K562 (cell line): Measurements from ENCODE around the gene HRC. TPM values are rescaled to one million over a fixed set of nuclear protein-coding genes. Genes with fewer than 3 reads are reported as not detected.

ENCODE experiments used
- CBFA2T2 ChIP-seq: fragments of 450-650 bp; conservative IDR thresholded peaks from 2 replicates; pipeline ENCODE4 v1.6.1; 2017; ENCODE audit warnings: mild to moderate bottlenecking
- CBX2 ChIP-seq: fragments of 200-600 bp; sonication (generic); IDR thresholded peaks from one replicate; pipeline ENCODE4 v1.6.1; 2012; ENCODE audit warnings: mild to moderate bottlenecking, low read length, inconsistent platforms; ENCODE audit not compliant: insufficient read depth, poor library complexity, severe bottlenecking
- CBX3 ChIP-seq, 2 experiments: IDR thresholded peaks; 1 replicate in 1 of 2; 2 replicates in 1 of 2; pipeline ENCODE4 v1.6.1; 2012; ENCODE audit warnings: inconsistent platforms in 2 of 2, low read length in 2 of 2, borderline replicate concordance in 1 of 2, control low read depth in 1 of 2
- CEBPZ ChIP-seq: fragments of 150-350 bp; IDR thresholded peaks from 2 replicates; pipeline ENCODE4 v1.6.1; 2014; ENCODE audit warnings: low read depth, mild to moderate bottlenecking, low read length, borderline replicate concordance
- CHD1 ChIP-seq: fragments of 200-600 bp; sonication (generic); IDR thresholded peaks from one replicate; pipeline ENCODE4 v1.6.1; 2012; ENCODE audit warnings: mild to moderate bottlenecking, moderate library complexity, low read length, inconsistent platforms
- CXXC5 ChIP-seq: fragments of 250-450 bp; sonication (Bioruptor Pico); IDR thresholded peaks from 2 replicates; pipeline ENCODE4 v1.8.0; 2022; ENCODE audit warnings: inconsistent platforms, mild to moderate bottlenecking, moderate library complexity
- HDAC2 ChIP-seq: fragments of 450-650 bp; IDR thresholded peaks from 2 replicates; pipeline ENCODE4 v1.6.1; 2016; ENCODE audit warnings: mild to moderate bottlenecking
- HMBOX1 ChIP-seq: sonication (generic); IDR thresholded peaks from 2 replicates; pipeline ENCODE4 v1.6.1; 2016
- MECOM ChIP-seq: fragments of 250-450 bp; sonication (Bioruptor Pico); IDR thresholded peaks from 2 replicates; pipeline ENCODE4 v1.8.0; 2022; ENCODE audit warnings: inconsistent platforms
- NR1H2 ChIP-seq: sonication (generic); formaldehyde crosslinking; IDR thresholded peaks from 2 replicates; pipeline ENCODE4 v1.4.0; 2020; ENCODE audit warnings: mild to moderate bottlenecking, missing genetic modification reagents
- PHF20 ChIP-seq: fragments of 450-650 bp; IDR thresholded peaks from 2 replicates; pipeline ENCODE4 v1.6.1; 2018; ENCODE audit not compliant: partially characterized antibody
- SAFB ChIP-seq: fragments of 200-400 bp; formaldehyde crosslinking; IDR thresholded peaks from 2 replicates; pipeline ENCODE4 v1.6.1; 2017; ENCODE audit warnings: low read depth, low read length, borderline replicate concordance
- SIN3A ChIP-seq, 2 experiments: fragments of 150-350 bp in 1 of 2; IDR thresholded peaks; 2 replicates each; pipeline ENCODE4 v1.6.1; 2011 to 2016; ENCODE audit warnings: borderline replicate concordance in 2 of 2, low read depth in 2 of 2, low read length in 2 of 2, mild to moderate bottlenecking in 2 of 2, moderate library complexity in 2 of 2; ENCODE audit not compliant: control insufficient read depth in 1 of 2
- SMARCC2 ChIP-seq: fragments of 450-650 bp; IDR thresholded peaks from 2 replicates; pipeline ENCODE4 v1.6.1; 2017; ENCODE audit warnings: antibody characterized with exemption, moderate library complexity, mild to moderate bottlenecking, low read depth
- TCFL5 ChIP-seq: fragments of 250-450 bp; sonication (Bioruptor Pico); conservative IDR thresholded peaks from 2 replicates; pipeline ENCODE4 v1.6.1; 2021; ENCODE audit warnings: mild to moderate bottlenecking, moderate library complexity, matching md5 sums
- ZNF583 ChIP-seq: fragments of 250-450 bp; sonication (Bioruptor Pico); IDR thresholded peaks from 2 replicates; pipeline ENCODE4 v1.4.0; 2020
- polyA plus RNA-seq, 8 experiments: library from polyadenylated mRNA; depleted of rRNA in 4 of 8; stranded (reverse) in 5 of 8; unstranded in 3 of 8; fragments of >200 nt; fragmentation: Nextera tagmentation in 2 of 8; fragmentation: Illumina TruSeq in 1 of 8; extraction: Ambion mirVana in 2 of 8; extraction: Trizol in 1 of 8; gene quantifications; 2 replicates each; pipeline versions ENCODE4 v1.2.1 to v1.2.3, GENCODE V29; 2011 to 2014; ENCODE audit warnings: inconsistent platforms in 1 of 8, missing spikeins in 1 of 8
- total RNA-seq, 7 experiments: library from RNA; depleted of rRNA in 6 of 7; stranded (reverse); fragments of >200 nt in 6 of 7; fragmentation: Illumina TruSeq in 2 of 7; extraction: Trizol in 2 of 7; gene quantifications; 2 replicates each; pipeline versions ENCODE4 v1.2.1 to v1.2.3, GENCODE V29; 2011 to 2021; ENCODE audit warnings: low replicate concordance in 1 of 7
- TF ChIP-seq, protein P1 (sequence below): fragments of 250-450 bp; sonication (Bioruptor Pico); IDR thresholded peaks from 2 replicates; pipeline ENCODE4 v1.8.0; 2022; ENCODE audit warnings: inconsistent platforms
- TF ChIP-seq, protein P2 (sequence below): IDR thresholded peaks from 2 replicates; pipeline ENCODE4 v1.6.1; 2012; ENCODE audit warnings: low read depth, low read length, improper control_type of control experiment, borderline replicate concordance

HRC gene
- total and polyA plus RNA-seq, 9 of the 15 experiments (the other 6 are each of a cell fraction or from before 2014, with no cell fraction given), result 0.66 to 18.7 (median 13.1) TPM

DNA sequence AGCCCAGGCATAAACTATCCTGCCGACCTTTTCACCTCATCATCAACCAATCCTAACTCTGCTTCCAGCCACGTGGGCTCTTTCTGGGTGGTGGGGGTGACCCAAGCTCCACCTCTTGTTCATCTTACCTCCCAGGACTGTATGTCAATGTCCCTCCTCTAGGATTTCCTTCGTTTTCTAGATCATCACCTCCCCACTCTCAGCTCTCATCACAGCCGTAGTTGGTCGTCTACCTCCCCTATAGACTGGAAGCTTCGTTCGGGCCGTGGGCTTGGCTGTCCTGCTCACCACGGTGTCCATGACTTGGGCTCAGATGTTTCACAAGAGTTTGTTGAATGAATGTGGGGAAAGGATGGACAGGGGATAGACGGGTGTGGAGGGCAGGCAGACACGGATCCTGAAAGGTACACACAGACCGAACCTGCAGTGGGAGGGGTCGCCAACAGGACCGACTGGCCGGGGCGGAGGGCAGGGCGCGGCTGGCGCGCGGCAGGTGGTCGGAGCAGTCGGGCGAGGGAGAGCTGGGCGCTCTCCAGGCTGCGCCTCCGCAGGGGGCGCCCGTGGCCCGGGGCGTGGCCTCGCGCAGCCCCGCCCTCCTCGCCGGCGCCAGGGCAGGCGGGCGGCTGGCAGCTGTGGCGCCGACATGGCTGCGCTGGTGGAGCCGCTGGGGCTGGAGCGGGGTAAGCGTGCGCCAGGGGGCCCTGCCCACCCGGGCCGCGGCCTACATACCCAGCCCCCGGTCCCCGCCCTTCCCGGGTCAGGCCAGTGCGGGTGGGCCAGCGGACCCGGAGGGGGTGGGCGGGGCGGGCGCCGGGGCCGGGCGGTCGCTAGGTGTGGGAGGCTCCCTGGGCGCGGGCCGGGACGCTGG, 41.2 kb downstream of the HRC start, which contains the start of gene LIN7B (continued):
- TF ChIP-seq CBFA2T2 (peak; percentile 60), HDAC2 (peak; percentile 53; the same call in 1 of the 2 replicates), MECOM (CRISPR knock-in tag) (no peak), CXXC5 (CRISPR knock-in tag) (peak; percentile 82), CBX3 (IDR thresholded peaks at IDR 0.05; ENCODE audit: borderline replicate concordance in 1 of 2, low read length in 2 of 2) (no peak), SAFB (no peak), CBX2 (no peak), TCFL5 (CRISPR knock-in tag) (no peak), ZNF583 (CRISPR knock-in tag) (no peak), SMARCC2 (no peak), HMBOX1 (no peak), PHF20 (no peak), NR1H2 (CRISPR knock-in tag) (no peak), CEBPZ (no peak), SIN3A (IDR thresholded peaks at IDR 0.05; ENCODE audit: borderline replicate concordance in 2 of 2, control insufficient read depth in 1 of 2, low read depth in 2 of 2, low read length in 2 of 2) (peak; percentile 61 to 80; a peak in 2 of 4 replicates), CHD1 (no peak)
- TF ChIP-seq, protein P1, sequence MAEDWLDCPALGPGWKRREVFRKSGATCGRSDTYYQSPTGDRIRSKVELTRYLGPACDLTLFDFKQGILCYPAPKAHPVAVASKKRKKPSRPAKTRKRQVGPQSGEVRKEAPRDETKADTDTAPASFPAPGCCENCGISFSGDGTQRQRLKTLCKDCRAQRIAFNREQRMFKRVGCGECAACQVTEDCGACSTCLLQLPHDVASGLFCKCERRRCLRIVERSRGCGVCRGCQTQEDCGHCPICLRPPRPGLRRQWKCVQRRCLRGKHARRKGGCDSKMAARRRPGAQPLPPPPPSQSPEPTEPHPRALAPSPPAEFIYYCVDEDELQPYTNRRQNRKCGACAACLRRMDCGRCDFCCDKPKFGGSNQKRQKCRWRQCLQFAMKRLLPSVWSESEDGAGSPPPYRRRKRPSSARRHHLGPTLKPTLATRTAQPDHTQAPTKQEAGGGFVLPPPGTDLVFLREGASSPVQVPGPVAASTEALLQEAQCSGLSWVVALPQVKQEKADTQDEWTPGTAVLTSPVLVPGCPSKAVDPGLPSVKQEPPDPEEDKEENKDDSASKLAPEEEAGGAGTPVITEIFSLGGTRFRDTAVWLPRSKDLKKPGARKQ (CRISPR knock-in tag), result no peak
- TF ChIP-seq, protein P2, sequence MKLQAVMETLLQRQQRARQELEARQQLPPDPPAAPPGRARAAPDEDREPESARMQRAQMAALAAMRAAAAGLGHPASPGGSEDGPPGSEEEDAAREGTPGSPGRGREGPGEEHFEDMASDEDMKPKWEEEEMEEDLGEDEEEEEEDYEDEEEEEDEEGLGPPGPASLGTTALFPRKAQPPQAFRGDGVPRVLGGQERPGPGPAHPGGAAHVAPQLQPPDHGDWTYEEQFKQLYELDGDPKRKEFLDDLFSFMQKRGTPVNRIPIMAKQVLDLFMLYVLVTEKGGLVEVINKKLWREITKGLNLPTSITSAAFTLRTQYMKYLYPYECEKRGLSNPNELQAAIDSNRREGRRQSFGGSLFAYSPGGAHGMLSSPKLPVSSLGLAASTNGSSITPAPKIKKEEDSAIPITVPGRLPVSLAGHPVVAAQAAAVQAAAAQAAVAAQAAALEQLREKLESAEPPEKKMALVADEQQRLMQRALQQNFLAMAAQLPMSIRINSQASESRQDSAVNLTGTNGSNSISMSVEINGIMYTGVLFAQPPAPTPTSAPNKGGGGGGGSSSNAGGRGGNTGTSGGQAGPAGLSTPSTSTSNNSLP, result no peak
